Activated T-helper 9 cell treated with anti-CD3 and anti-CD28 coated beads, Interleukin-2, amount 50 U/mL, for 16 hours (primary cell): Measurements from ENCODE around the gene FAM187B.
"Not testable (repeated sequence)": the region's sequence is repeated elsewhere in the genome, so short reads cannot be mapped to it uniquely, and the experiment has no call there.

Experiments used
- DNase-seq: peaks from one replicate; pipeline ENCODE4 v3.0.0-alpha.2; 2020; ENCODE audit warnings: low read depth

The FAM187B gene

GRCh38 chr19:35236638-35237400 is 8.3 kb upstream of the FAM187B start:
- no peak for DNase-seq

GRCh38 chr19:35232912-35233311 is 4.4 kb upstream of the FAM187B start:
- no peak for DNase-seq

GRCh38 chr19:35231956-35232645 is 3.6 kb upstream of the FAM187B start:
- DNase-seq: no peak

- no peak for DNase-seq
Measured at GRCh38 chr19:35229601-35230000, 1.1 kb upstream of the FAM187B start.

DNA sequence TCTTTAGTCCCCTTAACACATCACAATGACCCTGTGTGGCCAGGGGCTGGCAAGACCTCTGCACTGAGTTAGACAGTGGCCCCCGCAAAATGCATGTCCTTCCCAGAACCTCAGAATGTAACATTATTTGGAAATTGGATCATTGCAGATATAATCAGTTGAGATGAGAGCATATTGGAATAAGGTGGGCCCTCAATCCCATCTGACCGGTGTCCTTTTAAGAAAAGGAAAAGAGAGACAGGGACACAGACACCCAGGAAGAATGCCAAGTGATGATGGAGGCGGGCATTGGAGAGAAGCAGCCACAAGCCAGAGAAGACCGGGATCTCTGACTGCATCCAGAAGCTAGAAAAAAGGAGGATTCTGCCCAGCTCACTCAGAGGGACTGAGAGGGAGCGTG is 1.8 kb downstream of the FAM187B start:
- DNase-seq: no peak

- no peak for DNase-seq
Measured at GRCh38 chr19:35225951-35226350, 2.6 kb downstream of the FAM187B start.

- no peak for DNase-seq
Measured at GRCh38 chr19:35224681-35225571, 3.6 kb downstream of the FAM187B start.

GRCh38 chr19:35223862-35224505 is 4.6 kb downstream of the FAM187B start:
- no peak for DNase-seq

GRCh38 chr19:35223084-35223790 is 5.3 kb downstream of the FAM187B start:
- DNase-seq: no peak

- DNase-seq: no peak
Measured at GRCh38 chr19:35222373-35223015, 6.0 kb downstream of the FAM187B start.

GRCh38 chr19:35220973-35221590 is 7.5 kb downstream of the FAM187B start:
- not testable (repeated sequence) for DNase-seq

DNA sequence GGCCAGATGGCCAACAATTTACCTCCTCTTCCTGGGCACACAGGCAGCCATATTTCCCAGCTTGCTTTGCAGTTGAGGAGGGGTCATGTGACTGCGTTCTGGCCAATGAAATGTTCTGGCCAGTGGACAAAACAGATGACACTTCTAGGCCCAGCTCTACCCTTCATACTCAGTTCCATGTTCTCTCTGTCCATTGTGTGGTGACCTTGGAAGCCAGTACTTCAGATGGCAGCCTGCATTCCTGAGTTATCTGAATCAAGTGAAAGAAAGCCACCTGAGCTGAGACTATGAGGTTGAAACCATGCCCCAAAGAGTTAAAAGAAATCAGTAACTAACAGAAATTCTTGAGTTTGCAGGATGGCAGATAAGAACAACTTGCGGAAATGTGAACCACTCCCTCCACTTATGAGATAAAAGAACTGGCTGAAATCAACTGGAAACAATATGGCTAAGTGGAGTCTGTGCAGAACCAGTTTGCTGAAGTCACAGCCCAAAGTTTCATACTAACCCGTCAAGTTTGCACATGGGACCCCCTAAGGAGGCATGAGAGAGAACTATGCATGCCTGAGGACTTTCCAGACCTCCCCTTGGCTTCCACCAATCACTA is 8.1 kb downstream of the FAM187B start:
- DNase-seq: no peak

DNA sequence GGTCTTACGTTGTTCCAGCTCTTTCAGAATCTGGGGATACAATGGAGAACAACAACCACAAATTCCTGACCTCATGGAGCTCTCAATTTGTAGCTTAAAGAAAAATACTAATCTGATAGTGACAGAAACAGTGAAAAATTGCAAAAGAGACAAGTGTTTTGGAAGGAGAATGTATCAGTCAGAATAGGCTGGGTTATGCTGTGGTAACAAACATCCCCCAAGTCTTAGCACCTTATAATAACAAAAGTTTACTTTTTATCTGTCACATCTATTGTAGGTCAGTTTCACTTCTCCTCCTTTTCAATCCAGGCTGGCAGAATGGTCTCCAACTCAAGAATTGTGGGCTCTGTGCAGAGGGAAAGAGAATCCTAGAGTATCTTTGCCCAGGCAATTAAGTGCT is 9.5 kb downstream of the FAM187B start:
- DNase-seq: no peak

GRCh38 chr19:35217649-35217990 is 10.9 kb downstream of the FAM187B start:
- no peak for DNase-seq

DNA sequence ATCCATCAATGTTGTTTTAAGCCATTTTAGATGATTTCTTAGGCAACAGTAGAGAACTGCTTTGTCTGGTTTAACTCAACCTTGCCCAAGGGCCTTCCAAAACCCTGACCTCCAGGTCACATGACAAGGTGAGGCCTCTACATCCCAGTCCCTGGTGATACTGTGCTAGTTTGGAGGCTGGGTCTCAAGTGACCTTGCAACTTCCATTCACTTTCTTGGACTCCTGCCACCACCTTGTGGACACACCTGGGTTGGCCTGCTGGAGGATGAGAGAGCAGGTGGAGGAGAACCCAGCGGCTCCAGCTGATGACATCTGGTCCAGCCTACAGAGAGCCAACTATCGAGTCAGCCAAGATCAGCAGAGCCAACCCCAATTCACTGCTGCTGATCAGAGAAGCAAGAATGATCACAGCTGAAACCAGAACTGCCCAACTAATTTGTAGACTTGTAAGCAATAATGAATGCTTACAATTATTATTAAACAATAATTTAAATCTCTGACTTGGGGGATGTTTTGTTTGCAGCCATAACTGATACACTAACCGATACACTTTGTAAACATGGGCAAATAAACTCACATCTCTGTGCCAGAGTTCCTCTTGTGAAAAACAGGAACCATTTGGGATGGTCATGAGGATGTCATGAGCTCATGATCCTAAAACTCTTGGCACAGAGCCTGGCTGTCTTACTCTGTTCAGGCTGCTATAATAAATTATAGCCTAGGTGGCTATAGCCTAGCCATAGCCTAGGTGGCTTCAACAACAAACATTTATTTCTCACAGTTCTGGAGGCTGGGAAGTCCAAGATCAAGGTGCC is 11.5 kb downstream of the FAM187B start:
- DNase-seq: no peak

DNA sequence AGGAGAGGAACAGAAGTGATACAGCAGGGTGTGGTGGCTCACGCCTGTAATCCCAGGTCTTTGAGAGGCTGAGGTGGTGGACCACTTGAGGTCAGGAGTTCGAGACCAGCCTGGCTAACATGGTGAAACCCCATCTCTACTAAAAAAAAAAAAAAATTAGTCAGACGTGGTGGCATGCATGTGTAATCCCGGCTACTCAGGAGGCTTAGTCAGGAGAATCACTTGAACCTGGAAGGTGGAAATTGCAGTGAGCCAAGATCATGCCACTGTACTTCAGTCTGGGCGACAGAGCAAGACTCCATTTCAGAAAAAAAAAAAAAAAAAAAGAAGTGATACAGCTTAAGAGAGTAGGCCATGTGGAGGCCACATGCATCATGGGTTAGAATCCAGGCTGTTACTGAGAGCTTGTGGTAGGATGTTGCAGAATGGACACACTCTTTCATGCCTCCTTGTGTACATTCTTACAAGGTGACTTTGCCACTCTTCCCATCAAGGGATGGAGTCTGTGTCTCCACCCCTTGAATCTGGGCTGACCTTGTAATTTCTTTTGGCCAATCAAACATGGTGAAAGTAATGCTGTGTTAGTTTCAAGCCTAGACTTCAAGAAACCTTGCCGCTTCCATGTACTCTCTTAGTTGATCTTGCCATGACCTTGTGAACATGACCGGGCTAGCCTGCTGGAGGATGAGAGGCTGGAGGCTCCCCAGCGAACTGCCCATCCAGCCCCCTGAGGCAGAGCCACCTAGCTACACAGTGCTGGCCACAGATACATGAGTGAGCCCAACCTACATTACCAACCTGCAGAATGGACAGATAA is 12.3 kb downstream of the FAM187B start:
- no peak for DNase-seq

- DNase-seq: no peak
Measured at GRCh38 chr19:35214766-35215422, 13.6 kb downstream of the FAM187B start.
